Muscle of leg (tissue), 11 donors: ENCODE results near the gene MRPS34. TPM values are rescaled to one million over a fixed set of nuclear protein-coding genes. Genes with fewer than 3 reads are reported as not detected.

Experiments used
- DNase-seq: peaks from one replicate; pipeline ENCODE4 v3.0.0; 2013
- H3K27ac ChIP-seq: one replicate; pipeline ENCODE4 v1.5.1; 2013; ENCODE audit warnings: mild to moderate bottlenecking, low read length, control low read depth
- H3K27me3 ChIP-seq: one replicate; pipeline ENCODE4 v1.6.1; 2013; ENCODE audit warnings: low read length; ENCODE audit not compliant: control insufficient read depth, insufficient read depth
- H3K36me3 ChIP-seq: one replicate; pipeline ENCODE4 v1.6.1; 2013; ENCODE audit warnings: low read length; ENCODE audit not compliant: control insufficient read depth, insufficient read depth
- H3K4me1 ChIP-seq: one replicate; pipeline ENCODE4 v1.6.1; 2013; ENCODE audit warnings: low read length; ENCODE audit not compliant: control insufficient read depth, insufficient read depth
- H3K4me3 ChIP-seq: one replicate; pipeline ENCODE4 v1.5.1; 2013; ENCODE audit warnings: low read length, control low read depth
- H3K9me3 ChIP-seq: replicated peaks from 2 replicates; pipeline ENCODE4 v1.6.1; 2013; ENCODE audit warnings: low read depth, low read length; ENCODE audit not compliant: control insufficient read depth
- WGBS: methylation state at CpG from one replicate; pipeline ENCODE4 v1.1.5; 2013; ENCODE audit warnings: missing lambda C conversion rate; ENCODE audit not compliant: insufficient coverage; 5-methylcytosine and 5-hydroxymethylcytosine counted together
- polyA plus RNA-seq, 8 donors: library from polyadenylated mRNA; unstranded; fragments of 120-200 nt; gene quantifications; one replicate each; pipeline versions ENCODE4 v1.2.1 to v1.2.3, GENCODE V29; 2013; ENCODE audit warnings: inconsistent platforms in 1 of 8, low replicate concordance in 1 of 8; ENCODE audit not compliant: insufficient read length in 8 of 8, insufficient read depth in 1 of 8
- total RNA-seq: library from RNA; stranded (reverse); fragments of 120-200 nt; gene quantifications from one replicate; pipeline ENCODE4 v1.2.4, GENCODE V29; 2013

Gene MRPS34
- total and polyA plus RNA-seq, 9 donors, result 44.7 to 57.8 (median 49.6) TPM

DNA sequence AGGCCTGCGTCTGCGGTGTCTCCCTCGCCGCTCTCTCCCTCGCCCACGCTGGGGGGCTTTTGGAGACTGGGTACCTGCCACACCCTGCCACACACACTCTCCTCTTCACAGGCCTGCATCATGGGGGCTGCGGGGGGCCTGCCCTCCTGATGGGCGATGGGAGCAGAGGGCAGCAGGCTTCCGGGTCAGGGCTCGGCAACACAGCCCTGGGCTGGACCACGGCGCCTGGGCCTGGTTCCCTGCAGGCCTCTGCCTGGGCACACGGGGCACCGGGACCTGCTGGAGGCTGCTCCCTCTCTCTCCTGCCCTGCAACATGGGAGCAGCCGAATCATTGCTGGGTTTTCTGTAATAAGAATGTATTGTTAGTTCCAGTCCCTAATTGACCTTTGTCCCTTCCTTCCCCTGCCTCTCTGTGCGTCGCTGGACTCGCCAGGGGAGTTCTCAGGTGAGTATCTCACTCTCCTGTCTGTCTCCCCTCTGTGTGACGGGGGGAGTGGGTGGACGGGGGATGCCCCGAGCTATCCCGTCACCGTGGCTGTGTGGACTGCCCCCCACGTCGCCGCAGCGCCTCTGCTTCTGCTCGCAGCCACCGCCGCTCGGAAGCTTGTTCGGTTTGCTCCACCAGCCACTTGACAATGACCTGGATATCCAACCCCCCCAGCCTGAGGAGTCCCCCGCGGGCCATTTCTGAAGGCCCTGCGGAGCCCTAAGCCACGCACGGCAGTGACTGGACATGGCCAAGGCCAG lies 15.0 kb downstream of the MRPS34 start:
- no peak for DNase-seq
- Histone ChIP-seq H3K9me3 (no peaks in the 10 kb centered on the region), H3K4me1 (no peaks in the 10 kb centered on the region), H3K27me3 (no peaks in the 10 kb centered on the region), H3K4me3 (no peak overlapping the region), H3K36me3 (peaks cover 68% of the 10 kb centered on the region), H3K27ac (no peak overlapping the region)
- WGBS, result 92% methylated on average over 29 of the region's 37 CpGs

DNA sequence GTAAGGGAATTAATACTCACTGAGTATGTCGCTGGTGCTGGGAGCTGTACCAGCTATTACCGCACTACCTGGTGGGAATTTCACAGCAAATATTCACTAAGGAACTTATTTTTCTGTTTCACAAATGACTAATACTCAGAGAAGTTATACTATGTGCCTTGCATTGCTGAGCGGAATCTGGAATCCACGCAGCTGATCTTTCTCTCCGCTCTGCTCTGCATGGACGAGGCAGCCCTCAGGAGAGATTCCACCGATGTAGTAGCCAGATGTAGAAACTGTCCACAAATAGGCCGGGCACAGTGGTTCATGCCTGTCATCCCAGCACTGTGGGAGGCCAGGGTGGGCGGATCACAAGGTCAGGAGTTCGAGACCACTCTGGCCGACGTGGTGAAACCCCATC lies 18.7 kb downstream of the MRPS34 start:
- WGBS, result 94% methylated on average over 11 of the region's 12 CpGs
- Histone ChIP-seq H3K36me3 (peaks cover 65% of the 10 kb centered on the region), H3K4me1 (no peaks in the 10 kb centered on the region), H3K4me3 (no peak overlapping the region), H3K27ac (no peak overlapping the region), H3K27me3 (no peaks in the 10 kb centered on the region), H3K9me3 (no peaks in the 10 kb centered on the region)
- no peak for DNase-seq

DNA sequence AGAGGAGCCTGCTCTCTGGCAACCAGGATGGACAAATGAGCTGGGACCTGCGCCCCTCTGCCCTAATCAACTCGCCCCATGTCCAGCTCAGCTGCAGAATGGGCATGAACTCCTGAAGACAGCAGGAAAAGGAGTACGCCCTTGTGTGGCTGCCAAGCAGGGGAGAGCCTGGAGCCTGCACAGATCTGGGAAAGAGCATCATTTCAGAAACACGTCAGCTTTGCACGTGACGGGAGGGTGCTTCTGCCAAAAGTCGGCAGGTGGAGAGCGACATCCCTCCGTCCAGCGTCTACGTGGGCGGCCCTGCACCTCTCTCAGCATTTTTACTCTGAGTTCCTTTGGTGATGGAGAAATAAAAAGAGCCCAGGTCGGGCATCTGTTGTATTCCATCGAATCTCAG lies 20.1 kb downstream of the MRPS34 start:
- Histone ChIP-seq H3K27ac (no peak overlapping the region), H3K4me1 (no peaks in the 10 kb centered on the region), H3K4me3 (no peak overlapping the region), H3K27me3 (no peaks in the 10 kb centered on the region), H3K9me3 (no peaks in the 10 kb centered on the region), H3K36me3 (peaks cover 66% of the 10 kb centered on the region)
- 82% methylated on average over 6 of the region's 14 CpGs for WGBS
- no peak for DNase-seq

DNA sequence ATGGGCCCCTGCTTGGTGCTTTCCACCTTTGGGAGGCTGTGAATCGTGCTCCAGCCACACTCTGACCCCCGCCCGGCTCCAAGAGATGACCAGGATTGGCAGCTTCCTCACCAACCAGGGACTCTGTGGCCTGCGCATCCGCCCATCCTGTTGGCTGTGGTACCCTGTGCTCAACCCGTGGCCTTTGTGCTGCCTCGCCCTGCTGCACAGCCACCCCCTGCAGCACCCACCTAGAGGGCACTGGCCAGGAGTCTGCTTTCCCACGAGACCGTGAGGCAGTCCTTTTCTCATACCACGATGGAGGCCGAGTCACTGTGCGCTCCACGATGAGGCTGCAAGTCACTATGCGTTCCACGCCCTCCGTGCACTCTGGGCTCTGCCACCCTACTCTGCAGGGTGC lies 21.0 kb downstream of the MRPS34 start:
- H3K9me3 ChIP-seq, result no peaks in the 10 kb centered on the region
- H3K36me3 ChIP-seq, result peaks cover 70% of the 10 kb centered on the region
- H3K27me3 ChIP-seq, result no peaks in the 10 kb centered on the region
- H3K4me3 ChIP-seq, result no peak overlapping the region
- H3K27ac ChIP-seq, result no peak overlapping the region
- WGBS, result 93% methylated on average over 16 of the region's 16 CpGs
- H3K4me1 ChIP-seq, result no peaks in the 10 kb centered on the region
- no peak for DNase-seq

DNA sequence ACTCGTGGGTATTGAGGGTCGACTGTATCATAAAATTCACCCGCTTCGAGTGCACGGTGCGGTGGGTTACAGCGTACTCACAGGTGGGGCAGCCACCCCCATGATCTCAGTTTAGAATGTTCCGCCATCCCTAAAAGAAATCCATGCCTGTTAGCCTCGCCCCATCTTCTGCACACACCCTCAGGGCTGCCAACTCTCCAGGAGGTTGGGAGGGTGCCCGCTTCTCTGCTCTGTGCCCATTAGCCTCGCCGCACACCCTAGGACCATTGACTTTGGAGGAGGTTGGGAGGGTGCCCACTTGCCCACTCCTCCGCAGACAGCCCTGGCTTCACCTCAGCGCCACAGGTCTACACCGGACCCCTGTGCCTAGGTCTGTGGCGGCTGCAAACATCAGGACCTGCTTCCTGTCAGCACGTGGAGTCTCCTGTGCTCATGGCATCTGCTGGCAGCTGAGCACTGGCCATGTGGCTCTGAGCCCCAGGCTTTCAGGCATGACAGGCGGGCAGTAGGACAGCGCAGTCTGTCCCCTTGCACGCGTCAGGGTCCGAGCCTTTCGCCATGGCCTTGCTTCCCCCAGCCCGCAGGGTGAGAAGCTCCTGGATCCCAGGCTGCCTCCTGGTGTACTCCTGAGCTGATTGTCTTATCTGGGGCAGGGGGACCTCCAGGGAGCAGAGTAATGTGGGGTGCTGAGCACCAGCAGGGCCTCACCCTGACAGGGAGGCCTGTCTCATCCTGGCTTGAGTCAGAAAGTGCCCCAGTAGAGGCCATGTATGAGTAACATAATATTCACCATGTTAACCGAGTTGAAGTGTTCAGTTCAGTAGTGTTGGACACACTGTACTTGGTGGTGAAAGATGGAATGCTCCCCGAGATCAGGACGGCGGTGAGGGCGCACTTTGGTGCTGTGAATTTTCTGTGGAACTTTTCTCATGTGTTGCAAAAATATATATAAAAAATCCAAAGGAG lies 23.5 kb downstream of the MRPS34 start:
- WGBS, result 96% methylated on average over 19 of the region's 29 CpGs
- no peaks in the 10 kb centered on the region for H3K4me1 ChIP-seq
- H3K9me3 ChIP-seq, result no peaks in the 10 kb centered on the region
- peaks cover 77% of the 10 kb centered on the region for H3K36me3 ChIP-seq
- no peak overlapping the region for H3K4me3 ChIP-seq
- DNase-seq, result no peak
- H3K27me3 ChIP-seq, result no peaks in the 10 kb centered on the region
- H3K27ac ChIP-seq, result no peak overlapping the region

DNA sequence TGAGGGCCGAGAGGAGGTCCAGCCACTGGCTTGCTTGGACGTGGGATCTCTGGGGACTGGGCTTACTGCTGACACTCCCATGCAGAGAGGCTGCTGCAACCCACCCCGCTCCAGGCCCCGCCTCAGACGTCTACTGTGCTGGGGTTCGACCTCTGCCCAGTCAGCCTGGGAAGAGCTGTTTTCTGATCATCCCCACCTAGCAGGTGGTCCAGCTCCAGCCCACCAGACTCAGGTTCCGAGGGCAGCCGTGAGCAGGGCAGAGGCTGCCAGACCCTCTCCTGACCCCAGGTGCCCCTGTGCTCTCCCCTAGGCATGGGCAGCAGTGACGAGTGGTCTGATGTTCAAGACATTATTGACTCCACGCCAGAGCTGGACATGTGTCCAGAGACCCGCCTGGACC lies 25.0 kb downstream of the MRPS34 start:
- H3K27me3 ChIP-seq, result no peaks in the 10 kb centered on the region
- no peak for DNase-seq
- no peaks in the 10 kb centered on the region for H3K4me1 ChIP-seq
- no peaks in the 10 kb centered on the region for H3K9me3 ChIP-seq
- peaks cover 82% of the 10 kb centered on the region for H3K36me3 ChIP-seq
- no peak overlapping the region for H3K4me3 ChIP-seq
- WGBS, result 81% methylated on average over 11 of the region's 11 CpGs
- H3K27ac ChIP-seq, result no peak overlapping the region

DNA sequence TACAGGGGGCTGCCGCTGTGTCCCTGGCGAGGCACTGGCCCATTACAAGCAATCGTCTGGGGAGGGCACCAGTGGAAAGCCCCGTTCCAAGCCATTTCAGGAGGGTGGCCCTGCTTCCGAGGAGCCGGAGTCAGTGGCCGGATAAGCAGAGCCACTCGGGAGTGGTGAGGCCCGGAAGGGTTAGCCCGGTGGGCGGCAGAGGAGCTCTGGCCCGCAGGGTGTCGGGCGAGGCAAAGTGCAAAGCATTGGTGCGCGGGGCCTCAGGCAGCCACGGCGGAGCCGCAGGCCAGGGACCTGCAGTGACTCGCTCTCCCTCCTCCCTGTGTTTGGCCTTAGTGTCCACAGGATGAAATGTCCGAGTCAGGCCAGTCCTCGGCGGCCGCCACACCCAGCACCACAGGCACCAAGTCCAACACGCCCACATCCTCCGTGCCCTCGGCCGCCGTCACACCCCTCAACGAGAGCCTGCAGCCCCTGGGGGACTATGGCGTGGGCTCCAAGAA lies 26.2 kb downstream of the MRPS34 start:
- Histone ChIP-seq H3K36me3 (peaks cover 70% of the 10 kb centered on the region), H3K27me3 (no peaks in the 10 kb centered on the region)
- WGBS, result 89% methylated on average over 24 of the region's 31 CpGs

DNA sequence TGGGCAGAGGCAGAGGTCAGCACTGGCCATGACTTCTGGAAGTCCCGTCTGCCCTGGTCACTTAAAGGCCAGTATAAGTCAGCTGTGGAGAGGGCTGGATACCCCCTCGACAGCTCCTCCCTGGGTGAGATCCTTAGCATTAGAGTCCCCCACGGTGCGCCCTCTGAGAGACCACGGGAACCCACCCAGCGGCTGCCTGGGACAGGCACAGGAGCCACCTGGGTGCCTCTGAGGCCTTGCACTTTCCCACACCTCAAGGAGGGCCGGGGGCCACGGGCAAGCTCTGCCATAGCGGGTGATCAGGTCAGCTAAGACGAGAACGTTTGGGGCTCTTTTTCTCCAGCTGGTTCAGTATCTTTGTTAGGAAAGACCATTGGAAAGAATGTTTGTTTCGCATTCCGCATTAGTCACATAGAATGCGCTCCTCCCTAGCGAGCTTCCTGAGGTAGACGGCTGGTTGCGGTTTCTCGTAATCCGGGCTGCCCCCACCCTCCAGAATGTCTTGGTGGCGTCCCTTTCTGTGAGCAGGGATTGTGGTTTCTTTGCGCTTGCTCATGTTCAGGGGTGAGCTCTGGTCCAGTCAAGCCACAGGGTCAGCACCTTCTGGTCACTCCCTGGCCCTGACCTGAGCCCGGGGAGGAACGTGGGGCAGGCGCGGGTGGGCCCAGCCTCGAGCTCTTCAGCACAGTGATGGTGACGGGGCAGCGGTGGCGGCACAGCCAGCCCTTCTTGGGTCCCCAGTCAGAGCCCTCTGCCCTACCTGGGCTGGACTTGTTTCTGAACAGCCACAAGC lies 26.8 kb downstream of the MRPS34 start:
- Histone ChIP-seq H3K4me3 (no peak overlapping the region), H3K9me3 (no peaks in the 10 kb centered on the region), H3K36me3 (peaks cover 69% of the 10 kb centered on the region), H3K27ac (no peak overlapping the region), H3K27me3 (no peaks in the 10 kb centered on the region), H3K4me1 (no peaks in the 10 kb centered on the region)
- DNase-seq, result no peak
- 89% methylated on average over 23 of the region's 29 CpGs for WGBS

More for the DNA sequence above, 26.2 kb downstream of the MRPS34 start:
- no peak for DNase-seq
- no peak overlapping the region for H3K27ac ChIP-seq
- H3K9me3 ChIP-seq, result no peaks in the 10 kb centered on the region
- no peak overlapping the region for H3K4me3 ChIP-seq
- H3K4me1 ChIP-seq, result no peaks in the 10 kb centered on the region

DNA sequence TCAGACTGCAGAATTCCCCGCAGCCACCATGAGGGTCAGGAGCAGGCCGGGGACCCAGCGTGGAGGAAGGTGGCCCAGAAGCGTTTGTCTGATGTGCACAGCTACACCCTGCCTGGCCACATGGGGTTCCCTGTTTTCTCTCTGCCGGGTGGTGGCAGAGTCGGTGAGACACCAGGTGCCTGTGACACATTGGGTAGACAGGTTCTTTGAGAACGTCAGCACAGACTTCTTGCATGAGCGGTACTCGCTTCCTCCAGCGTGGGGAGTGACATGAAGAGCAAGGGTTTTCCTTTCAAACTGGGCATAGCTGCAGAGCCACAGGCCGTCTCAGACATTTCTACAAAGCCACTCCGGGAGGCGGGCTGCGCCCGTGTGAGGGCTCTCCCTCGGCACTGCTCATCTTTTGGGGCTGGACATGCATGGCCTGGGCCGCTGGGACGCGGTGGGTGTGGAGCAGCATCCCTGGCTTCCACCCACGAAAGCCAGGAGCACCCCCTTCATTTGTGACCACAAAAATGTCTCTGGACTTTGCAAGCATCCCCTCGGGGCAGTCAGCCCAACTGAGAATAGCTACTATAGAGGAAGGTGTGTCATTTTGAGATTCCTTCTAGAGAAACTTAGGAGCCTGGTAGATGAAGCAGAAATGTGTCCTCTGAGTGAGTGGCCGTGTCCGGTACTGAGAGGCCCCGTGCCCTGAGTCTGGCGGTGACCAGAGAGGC lies 27.6 kb downstream of the MRPS34 start:
- no peaks in the 10 kb centered on the region for H3K27me3 ChIP-seq
- 88% methylated on average over 24 of the region's 25 CpGs for WGBS

More for the DNA sequence above, 27.6 kb downstream of the MRPS34 start:
- H3K9me3 ChIP-seq, result no peaks in the 10 kb centered on the region
- H3K4me3 ChIP-seq, result no peak overlapping the region
- no peaks in the 10 kb centered on the region for H3K4me1 ChIP-seq
- peaks cover 72% of the 10 kb centered on the region for H3K36me3 ChIP-seq
- no peak for DNase-seq
- no peak overlapping the region for H3K27ac ChIP-seq
